Smooth muscle cell (in vitro differentiated cells): ENCODE measurements around the gene PTPRE. TPM values are rescaled to one million over a fixed set of nuclear protein-coding genes. Genes with fewer than 3 reads are reported as not detected.

Experiments used
- DNase-seq: peaks from one replicate; lab custom pipeline; 2025; ENCODE audit not compliant: unreplicated experiment; lab: John Stamatoyannopoulos, UW
- H2AFZ ChIP-seq: fragments of 200-600 bp; sonication (generic); 2 replicates; pipeline ENCODE4 v1.6.0; 2016; ENCODE audit warnings: antibody characterized with exemption, low read depth, mild to moderate bottlenecking
- H3F3A ChIP-seq: fragments of 200-600 bp; sonication (generic); 2 replicates; pipeline ENCODE4 v1.6.0; 2017; ENCODE audit warnings: antibody characterized with exemption, low read depth
- H3K27ac ChIP-seq: fragments of 200-600 bp; sonication (generic); 2 replicates; pipeline ENCODE4 v1.5.1; 2016; ENCODE audit warnings: low read depth, mild to moderate bottlenecking
- H3K27me3 ChIP-seq: fragments of 200-600 bp; sonication (generic); 2 replicates; pipeline ENCODE4 v1.6.1; 2016; ENCODE audit warnings: low read depth, mild to moderate bottlenecking
- H3K36me3 ChIP-seq: fragments of 200-600 bp; sonication (generic); 2 replicates; pipeline ENCODE4 v1.5.1; 2016; ENCODE audit warnings: low read depth
- H3K4me1 ChIP-seq: fragments of 200-600 bp; sonication (generic); 2 replicates; pipeline ENCODE4 v1.5.1; 2016; ENCODE audit warnings: low read depth
- H3K4me2 ChIP-seq: fragments of 200-600 bp; sonication (generic); 2 replicates; pipeline ENCODE4 v1.6.0; 2016; ENCODE audit warnings: mild to moderate bottlenecking
- H3K4me3 ChIP-seq: fragments of 200-600 bp; sonication (generic); 2 replicates; pipeline ENCODE4 v1.5.1; 2016; ENCODE audit warnings: mild to moderate bottlenecking
- H3K79me2 ChIP-seq: fragments of 200-600 bp; sonication (generic); 2 replicates; pipeline ENCODE4 v1.6.0; 2016; ENCODE audit warnings: low read depth, mild to moderate bottlenecking
- H3K9ac ChIP-seq: fragments of 200-600 bp; sonication (generic); 2 replicates; pipeline ENCODE4 v1.6.0; 2016; ENCODE audit warnings: low read depth
- H3K9me3 ChIP-seq: fragments of 200-600 bp; sonication (generic); replicated peaks from 2 replicates; pipeline ENCODE4 v1.5.1; 2016; ENCODE audit warnings: low read depth
- H4K20me1 ChIP-seq: fragments of 200-600 bp; sonication (generic); 2 replicates; pipeline ENCODE4 v1.6.0; 2016; ENCODE audit warnings: low read depth
- WGBS: methylation state at CpG from one replicate; pipeline ENCODE4 v1.1.7; 2016; ENCODE audit warnings: low lambda C conversion rate; 5-methylcytosine and 5-hydroxymethylcytosine counted together
- polyA plus RNA-seq: library from polyadenylated mRNA; unstranded; fragments of >200 nt; fragmentation: Nextera tagmentation; extraction: Ambion mirVana; gene quantifications from 2 replicates; pipeline ENCODE4 v1.2.1, GENCODE V29; 2016
- total RNA-seq: library from RNA; depleted of rRNA; stranded (reverse); fragments of >200 nt; gene quantifications from 2 replicates; pipeline ENCODE4 v1.2.3, GENCODE V29; 2014
- TF ChIP-seq, protein P1 (sequence below): fragments of 200-600 bp; sonication (generic); IDR thresholded peaks from 2 replicates; pipeline ENCODE4 v1.5.1; 2017; ENCODE audit warnings: borderline replicate concordance, mild to moderate bottlenecking, antibody characterized with exemption; ENCODE audit not compliant: insufficient read depth, poor library complexity, severe bottlenecking

PTPRE gene
- total and polyA plus RNA-seq, 2 experiments from 2014 or later = 17.1 to 22.7 TPM

DNA sequence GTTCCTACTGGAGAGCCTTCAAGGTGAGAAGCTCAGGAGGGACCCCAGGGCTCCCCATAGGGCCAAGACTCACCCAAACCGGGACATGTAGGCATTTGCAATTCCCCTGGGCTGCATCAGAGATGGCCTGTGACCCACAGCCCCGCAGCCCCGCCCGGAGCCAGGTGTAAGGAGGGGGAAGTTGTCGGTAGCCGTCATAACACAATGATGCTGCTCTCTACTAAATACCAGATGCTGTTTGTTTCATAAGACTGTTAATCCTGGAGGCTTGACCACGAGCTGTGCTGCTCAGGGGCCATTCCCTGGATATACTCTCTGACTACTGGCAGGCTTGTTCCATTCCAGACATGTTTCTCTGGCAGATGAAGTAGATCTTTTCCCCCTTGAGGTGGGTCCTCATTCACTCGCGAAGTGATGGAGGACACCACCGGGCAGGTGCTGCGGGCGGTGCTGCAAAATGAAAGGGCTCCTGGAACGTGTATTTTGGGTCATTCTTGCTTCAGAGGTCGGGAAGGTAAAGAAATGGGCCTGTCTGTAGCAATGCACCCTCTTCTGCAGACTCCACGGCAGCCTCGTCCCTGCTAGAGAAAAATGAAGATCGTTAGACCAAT is 158.2 kb downstream of the PTPRE start:
- Histone ChIP-seq H3K9ac (peak overlapping the region; percentile 11), H4K20me1 (no peaks in the 10 kb centered on the region), H3K4me2 (peak overlapping the region; percentile 56), H3K9me3 (no peaks in the 10 kb centered on the region), H3K36me3 (no peaks in the 10 kb centered on the region), H3K27ac (peak overlapping the region; percentile 92), H3K79me2 (no peaks in the 10 kb centered on the region), H3K27me3 (no peaks in the 10 kb centered on the region), H3K4me3 (no peak overlapping the region), H3K4me1 (peaks cover 24% of the 10 kb centered on the region), H2AFZ (no peak overlapping the region), H3F3A (peaks cover 10% of the 10 kb centered on the region)
- DNase-seq = no peak
- TF ChIP-seq, protein P1, sequence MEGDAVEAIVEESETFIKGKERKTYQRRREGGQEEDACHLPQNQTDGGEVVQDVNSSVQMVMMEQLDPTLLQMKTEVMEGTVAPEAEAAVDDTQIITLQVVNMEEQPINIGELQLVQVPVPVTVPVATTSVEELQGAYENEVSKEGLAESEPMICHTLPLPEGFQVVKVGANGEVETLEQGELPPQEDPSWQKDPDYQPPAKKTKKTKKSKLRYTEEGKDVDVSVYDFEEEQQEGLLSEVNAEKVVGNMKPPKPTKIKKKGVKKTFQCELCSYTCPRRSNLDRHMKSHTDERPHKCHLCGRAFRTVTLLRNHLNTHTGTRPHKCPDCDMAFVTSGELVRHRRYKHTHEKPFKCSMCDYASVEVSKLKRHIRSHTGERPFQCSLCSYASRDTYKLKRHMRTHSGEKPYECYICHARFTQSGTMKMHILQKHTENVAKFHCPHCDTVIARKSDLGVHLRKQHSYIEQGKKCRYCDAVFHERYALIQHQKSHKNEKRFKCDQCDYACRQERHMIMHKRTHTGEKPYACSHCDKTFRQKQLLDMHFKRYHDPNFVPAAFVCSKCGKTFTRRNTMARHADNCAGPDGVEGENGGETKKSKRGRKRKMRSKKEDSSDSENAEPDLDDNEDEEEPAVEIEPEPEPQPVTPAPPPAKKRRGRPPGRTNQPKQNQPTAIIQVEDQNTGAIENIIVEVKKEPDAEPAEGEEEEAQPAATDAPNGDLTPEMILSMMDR = no peak
- WGBS = 75% methylated on average over 17 of the region's 17 CpGs

DNA sequence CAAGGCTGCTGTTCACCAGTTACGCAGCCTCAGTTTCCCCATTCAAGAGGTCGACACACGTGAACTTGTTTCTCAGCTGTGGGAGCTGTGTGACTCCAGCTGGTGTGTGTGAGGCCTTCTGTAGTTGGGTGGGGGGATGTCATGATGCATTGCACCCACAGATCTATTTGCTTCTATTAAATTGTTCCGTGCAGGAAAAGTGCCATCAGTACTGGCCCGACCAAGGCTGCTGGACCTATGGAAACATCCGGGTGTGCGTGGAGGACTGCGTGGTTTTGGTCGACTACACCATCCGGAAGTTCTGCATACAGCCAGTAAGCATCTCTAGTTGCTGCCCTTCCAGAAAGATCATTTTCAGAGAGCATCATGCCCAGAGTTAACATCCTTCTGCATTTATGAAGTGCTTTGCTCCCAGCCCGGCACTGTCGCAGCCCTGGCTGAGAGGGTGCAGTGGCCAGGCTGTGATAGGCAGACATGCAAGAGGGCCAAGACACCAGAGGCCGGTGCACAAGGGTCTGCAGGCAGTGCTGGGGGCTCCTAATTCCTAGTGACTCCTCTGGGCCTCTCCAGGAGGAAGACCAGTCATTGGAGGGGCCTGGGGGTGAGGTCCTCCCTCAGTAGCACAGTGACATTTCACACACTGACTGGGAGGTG is 159.1 kb downstream of the PTPRE start:
- WGBS = 98% methylated on average over 13 of the region's 13 CpGs
- H3K27me3 ChIP-seq = no peaks in the 10 kb centered on the region
- peaks cover 10% of the 10 kb centered on the region for H3F3A ChIP-seq
- DNase-seq = no peak
- no peak overlapping the region for H3K27ac ChIP-seq
- H2AFZ ChIP-seq = no peak overlapping the region
- H3K9me3 ChIP-seq = no peaks in the 10 kb centered on the region
- no peak overlapping the region for H3K4me3 ChIP-seq
- no peaks in the 10 kb centered on the region for H3K79me2 ChIP-seq
- no peaks in the 10 kb centered on the region for H3K36me3 ChIP-seq
- TF ChIP-seq, protein P1 = no peak
- H4K20me1 ChIP-seq = no peaks in the 10 kb centered on the region
- peaks cover 24% of the 10 kb centered on the region for H3K4me1 ChIP-seq
- H3K9ac ChIP-seq = no peak overlapping the region
- no peak overlapping the region for H3K4me2 ChIP-seq

DNA sequence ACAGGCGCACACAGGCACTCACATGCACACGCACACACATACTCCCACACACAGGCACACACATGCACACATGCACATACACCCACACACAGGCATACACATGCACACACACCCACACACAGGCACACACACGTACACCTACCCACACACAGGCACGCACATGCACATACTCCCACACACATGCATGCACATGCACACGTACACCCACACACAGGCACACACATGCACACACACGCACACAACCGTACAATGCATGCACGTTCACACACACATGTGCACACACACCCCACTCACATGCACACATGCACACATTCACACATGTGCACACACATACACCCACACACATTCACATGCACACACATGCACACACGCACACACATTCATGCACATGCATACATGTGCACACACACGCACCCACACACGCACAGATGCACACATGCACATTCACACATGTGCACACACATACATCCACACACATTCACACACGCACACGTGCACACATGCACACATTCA is 160.0 kb downstream of the PTPRE start:
- 89% methylated on average over 13 of the region's 13 CpGs for WGBS
- TF ChIP-seq, protein P1 = no peak
- Histone ChIP-seq H3K4me2 (no peak overlapping the region), H3F3A (peaks cover 8% of the 10 kb centered on the region), H3K9me3 (no peaks in the 10 kb centered on the region), H3K4me3 (no peak overlapping the region), H3K36me3 (no peaks in the 10 kb centered on the region), H3K9ac (no peak overlapping the region), H2AFZ (no peak overlapping the region), H3K79me2 (no peaks in the 10 kb centered on the region), H3K27ac (no peak overlapping the region), H3K4me1 (peaks cover 24% of the 10 kb centered on the region), H4K20me1 (no peaks in the 10 kb centered on the region), H3K27me3 (no peaks in the 10 kb centered on the region)
- DNase-seq = no peak
